MV-4-11 (cell line): ENCODE data around the gene PRKG1.
"Not testable (repeated sequence)": the region's sequence is repeated elsewhere in the genome, so short reads cannot be mapped to it uniquely, and the experiment has no call there.

Source experiments
- DNase-seq: peaks from one replicate; lab custom pipeline; 2025; lab: John Stamatoyannopoulos, UW

Gene PRKG1

GRCh38 chr10:51700228-51700817, 626.0 kb downstream of the PRKG1 start:
- DNase-seq, result no peak

GRCh38 chr10:51705774-51706173, 631.5 kb downstream of the PRKG1 start:
- no peak for DNase-seq

- no peak for DNase-seq
Observed at GRCh38 chr10:51706225-51706624, 631.9 kb downstream of the PRKG1 start.

DNA sequence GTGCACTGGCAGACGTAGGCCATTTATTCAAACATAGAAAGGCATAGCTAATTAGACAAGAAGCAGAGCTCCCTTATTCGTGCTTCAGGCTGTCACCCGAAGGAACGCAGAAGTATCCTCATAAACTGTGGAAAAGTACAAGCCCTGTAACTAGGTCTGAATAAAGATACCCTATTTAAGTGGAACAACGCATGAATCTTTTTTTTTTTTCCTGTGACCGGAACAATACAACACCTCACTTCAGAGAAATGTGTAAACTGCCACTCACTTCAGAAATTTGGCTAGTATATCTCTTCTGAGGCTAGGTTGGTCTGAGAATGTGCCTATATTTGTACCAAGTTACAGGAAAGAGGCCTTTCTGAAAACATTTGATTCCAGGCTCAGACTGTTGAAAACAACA, 633.1 kb downstream of the PRKG1 start:
- no peak for DNase-seq

DNA sequence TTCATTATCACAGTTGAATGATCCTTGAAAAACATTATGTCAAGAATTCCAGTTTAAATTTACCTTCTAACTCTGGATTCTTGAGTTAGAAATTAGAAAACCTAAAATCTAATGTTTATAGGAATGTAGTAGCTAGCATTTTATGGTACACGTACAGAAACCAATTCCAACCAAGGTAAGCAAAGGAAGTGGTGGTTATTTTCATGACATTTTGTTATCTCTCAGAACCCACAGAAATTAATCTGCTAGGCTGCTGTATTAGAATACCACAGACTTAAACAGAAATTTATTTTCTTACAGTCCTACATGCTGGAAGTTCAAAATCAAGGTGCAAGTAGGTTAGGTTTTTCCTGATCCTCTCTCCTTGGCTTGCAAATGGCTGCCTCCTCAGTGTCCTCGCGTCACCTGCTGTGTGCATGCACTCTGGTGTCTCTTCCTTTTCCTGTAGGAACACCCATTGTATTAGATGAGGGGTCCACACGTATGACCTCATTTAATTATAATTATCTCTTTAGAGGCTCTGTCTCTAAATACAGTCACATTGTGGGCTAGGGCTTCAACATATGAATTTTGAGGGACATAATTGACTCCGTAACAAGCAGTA, 633.6 kb downstream of the PRKG1 start:
- no peak for DNase-seq

DNA sequence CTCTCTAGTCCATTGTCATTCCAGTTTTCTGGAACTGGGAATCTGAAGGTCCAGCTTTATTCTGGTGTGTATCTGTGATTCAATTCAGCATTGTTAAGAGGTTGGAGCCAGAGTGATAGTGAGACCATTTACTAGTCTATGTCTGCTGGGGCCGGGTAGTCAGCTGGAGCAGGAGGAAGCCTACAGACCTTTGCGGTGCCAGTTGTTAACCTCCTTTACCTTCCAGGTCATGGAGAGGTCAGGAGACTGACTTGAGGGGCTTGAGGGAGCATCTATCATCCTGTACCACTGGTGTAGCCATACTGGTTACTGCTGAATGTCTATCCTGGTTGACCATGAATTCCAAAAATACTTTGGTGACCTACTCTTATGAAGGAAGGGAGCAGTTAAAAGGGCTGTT, 634.3 kb downstream of the PRKG1 start:
- no peak for DNase-seq

- no peak for DNase-seq
Observed at GRCh38 chr10:51709324-51709972, 635.2 kb downstream of the PRKG1 start.

DNA sequence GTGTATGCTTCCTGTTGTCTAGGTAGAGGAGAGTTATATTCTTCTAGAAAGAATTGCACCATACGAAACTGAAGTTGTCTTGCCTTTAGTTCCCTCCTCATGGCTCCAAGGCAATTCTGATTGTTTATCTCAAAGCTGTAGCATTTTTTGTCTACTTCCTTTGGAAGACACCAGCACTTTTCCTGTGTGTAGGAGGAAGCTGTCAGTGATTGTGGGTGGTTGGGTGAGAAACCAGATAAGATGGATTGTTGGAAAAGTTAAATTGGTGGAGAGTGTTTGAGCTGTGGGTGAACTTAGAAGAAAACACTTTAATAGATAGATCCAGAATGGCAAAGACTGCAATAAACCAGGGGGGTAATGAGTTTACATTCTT, 637.2 kb downstream of the PRKG1 start:
- no peak for DNase-seq

- DNase-seq, result no peak
Observed at GRCh38 chr10:51716981-51717380, 642.7 kb downstream of the PRKG1 start.

DNA sequence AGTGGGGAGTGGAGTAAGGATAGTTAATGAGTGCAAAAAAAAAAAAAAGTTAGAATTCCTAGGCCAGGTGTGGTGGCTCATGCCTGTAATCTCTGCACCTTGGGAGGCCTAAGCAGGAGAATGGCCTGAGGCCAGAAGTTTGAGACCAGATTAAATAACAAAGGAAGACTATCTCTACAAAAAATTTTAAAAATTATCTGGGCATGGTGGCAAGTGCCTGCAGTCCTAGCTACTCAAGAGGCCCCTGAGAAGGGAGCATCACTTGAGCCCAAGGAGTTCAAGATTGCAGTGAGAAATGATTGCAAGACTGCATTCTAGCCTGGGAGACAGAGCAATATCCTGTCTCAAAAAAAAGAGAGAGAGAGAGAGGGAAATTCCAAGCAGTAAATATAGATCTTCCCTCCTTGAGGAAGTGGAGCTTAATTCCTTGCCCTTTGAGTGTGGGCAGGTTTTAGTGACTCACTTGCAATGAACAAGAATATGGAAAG, 644.6 kb downstream of the PRKG1 start:
- no peak for DNase-seq

- no peak for DNase-seq
Observed at GRCh38 chr10:51724038-51724437, 649.8 kb downstream of the PRKG1 start.

- no peak for DNase-seq
Observed at GRCh38 chr10:51729822-51730555, 655.7 kb downstream of the PRKG1 start.

DNA sequence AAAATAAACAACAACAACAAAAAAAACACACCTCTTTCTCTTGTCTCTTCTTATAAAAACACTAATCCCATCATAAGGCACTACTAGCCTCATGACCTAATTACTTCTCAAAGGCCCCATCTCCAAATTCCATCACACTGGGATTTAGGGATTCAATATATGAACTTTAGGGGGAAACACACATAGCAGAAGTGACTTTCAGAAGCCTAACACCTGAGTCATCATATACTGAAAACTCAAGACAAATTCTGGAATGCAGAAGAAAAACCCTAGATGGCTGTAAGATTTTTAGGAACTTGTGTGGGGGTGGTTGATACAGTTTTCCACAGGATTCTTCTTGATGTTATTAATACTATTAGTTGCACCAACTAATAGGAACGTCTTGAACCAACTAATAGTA, 658.8 kb downstream of the PRKG1 start:
- no peak for DNase-seq

DNA sequence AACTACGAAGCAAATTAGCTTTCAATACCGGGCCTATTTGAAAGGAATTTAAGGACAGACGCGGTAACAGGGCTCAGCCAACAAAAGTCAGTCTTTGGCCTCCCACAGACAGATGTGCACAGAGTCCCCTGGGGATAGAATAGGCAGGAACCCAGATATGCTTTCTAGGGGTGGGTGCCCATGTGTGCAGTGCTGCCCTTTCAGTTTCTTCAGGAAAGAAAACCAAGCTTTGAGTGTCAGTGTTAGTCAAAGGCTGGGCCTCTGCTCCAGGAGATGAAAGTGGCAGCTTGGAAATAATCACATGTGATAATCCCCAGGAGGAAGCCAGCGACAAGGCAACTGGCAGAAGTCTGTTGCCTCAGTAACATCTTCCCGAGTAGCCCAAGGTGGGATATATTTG, 668.9 kb downstream of the PRKG1 start:
- no peak for DNase-seq

- DNase-seq, result no peak
Observed at GRCh38 chr10:51744235-51745000, 670.1 kb downstream of the PRKG1 start.

GRCh38 chr10:51745397-51745796, 671.1 kb downstream of the PRKG1 start:
- no peak for DNase-seq

DNA sequence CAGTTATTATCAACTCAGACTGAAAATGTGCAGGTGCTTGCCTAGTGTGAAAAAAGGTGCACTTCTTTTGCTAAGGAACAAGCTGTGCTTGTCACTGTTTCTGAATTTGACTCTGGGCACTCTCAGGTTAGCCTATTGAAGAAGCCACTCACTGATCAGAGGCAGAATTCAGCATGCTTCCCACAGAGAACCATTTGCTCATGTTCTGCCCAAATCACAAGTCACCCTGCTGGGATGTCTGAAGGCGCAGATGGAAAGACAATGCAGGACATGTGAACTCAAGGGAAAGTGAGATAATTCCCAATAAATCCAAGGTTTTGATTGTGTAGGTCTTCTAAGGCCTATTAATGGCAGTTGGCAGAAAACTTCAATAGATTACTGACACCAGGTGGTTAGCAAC, 672.9 kb downstream of the PRKG1 start:
- DNase-seq, result no peak

DNA sequence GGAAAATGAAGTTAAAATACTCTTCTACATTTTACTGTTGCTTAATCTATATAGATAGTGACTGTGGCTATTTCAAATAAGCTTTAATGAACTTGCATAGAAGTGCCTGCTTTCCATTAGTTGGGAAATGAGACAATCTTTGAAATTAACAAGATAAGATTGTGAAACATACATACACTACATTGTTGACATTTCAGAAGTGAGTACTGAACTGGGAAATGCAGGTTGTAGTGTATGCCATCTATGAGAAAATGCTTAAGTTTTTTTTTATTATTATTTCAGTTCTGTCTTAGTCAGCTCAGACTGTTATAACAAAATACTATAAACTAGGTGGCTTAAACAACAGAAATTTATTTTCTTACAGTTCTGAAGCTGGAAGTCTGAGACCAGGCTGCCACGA, 674.7 kb downstream of the PRKG1 start:
- no peak for DNase-seq

DNA sequence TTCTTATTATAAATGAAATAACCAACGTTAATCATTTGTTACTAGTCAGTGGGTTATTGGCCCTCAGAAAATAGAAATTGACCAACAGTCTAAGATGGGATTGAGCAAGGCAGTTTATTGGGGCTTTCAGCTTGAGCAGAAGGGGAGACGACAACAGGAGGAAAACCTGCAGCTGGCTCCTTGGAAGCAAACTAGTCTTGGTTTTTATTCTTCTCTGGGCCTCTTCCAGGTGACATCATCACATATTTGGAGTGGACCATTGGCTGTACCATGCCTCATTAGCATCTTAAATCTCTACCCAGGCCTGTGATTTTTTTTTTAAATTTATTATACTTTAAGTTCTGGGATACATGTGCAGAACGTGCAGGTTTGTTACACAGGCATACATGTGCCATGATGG, 684.1 kb downstream of the PRKG1 start:
- DNase-seq, result no peak

DNA sequence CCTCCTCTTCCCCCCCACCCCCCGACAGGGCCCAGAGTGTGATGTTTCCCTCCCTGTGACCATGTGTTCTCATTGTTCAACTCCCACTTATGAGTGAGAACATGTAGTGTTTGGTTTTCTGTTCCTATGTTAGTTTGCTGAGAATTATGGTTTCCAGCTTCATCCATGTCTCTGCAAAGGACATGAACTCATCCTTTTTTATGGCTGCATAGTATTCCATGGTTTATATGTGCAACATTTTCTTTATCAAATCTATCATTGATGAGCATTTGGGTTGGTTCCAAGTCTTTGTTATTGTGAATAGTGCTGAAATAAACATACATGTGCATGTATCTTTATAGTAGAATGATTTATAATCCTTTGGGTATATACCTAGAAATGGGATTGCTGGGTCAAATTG, 684.6 kb downstream of the PRKG1 start:
- not testable (repeated sequence) for DNase-seq

DNA sequence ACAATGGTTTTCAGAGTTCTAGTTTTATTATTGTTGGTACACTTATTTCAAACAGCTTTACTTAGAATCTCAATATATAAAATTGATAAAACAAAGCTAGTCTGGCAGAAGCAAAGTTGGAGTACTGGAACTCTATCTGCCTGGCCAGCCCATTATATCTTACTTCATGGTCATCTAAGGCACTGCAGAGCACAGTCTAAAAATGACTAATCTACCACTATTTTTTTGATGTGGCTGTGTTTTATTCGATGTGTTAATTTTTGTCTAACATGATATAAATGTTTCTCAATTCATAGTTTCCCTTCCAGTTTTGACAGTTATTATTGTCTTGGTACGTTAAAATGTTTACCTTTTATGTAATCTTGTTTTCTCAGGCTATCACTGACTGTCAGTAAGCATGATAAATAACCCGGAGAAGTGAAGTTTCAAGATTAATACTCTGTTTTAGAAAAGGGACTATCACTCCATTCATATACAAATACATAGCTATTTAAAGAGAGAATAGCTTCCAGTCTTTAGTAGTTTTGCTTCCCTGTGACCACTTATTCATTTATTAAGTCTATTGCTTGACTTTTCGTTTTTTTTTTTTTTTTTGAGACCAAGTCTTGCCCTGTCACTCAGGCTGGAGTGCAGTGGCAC, 685.7 kb downstream of the PRKG1 start:
- DNase-seq, result no peak
